Liver (tissue), 9 donors: ENCODE measurements around the gene GIPC1. TPM values are rescaled to one million over a fixed set of nuclear protein-coding genes. Genes with fewer than 3 reads are reported as not detected.

Experiments used
- DNase-seq: peaks from one replicate; pipeline ENCODE4 v3.0.0-alpha.2; 2017; ENCODE audit warnings: low spot score
- H3K27ac ChIP-seq, 2 donors: one replicate each; pipeline ENCODE4 v1.7.0; 2013; ENCODE audit warnings: inconsistent platforms in 2 of 2, low read length in 2 of 2, control low read depth in 1 of 2, low read depth in 1 of 2, mild to moderate bottlenecking in 1 of 2
- H3K27me3 ChIP-seq, 4 donors: one replicate each; pipeline versions ENCODE4 v1.6.1 to v1.7.0; 2013; ENCODE audit warnings: low read length in 3 of 4, inconsistent platforms in 1 of 4, mild to moderate bottlenecking in 1 of 4, moderate library complexity in 1 of 4; ENCODE audit not compliant: control insufficient read depth in 4 of 4, insufficient read depth in 4 of 4
- H3K36me3 ChIP-seq, 4 donors: one replicate each; pipeline versions ENCODE4 v1.6.1 to v1.7.0; 2013; ENCODE audit warnings: low read length in 3 of 4, mild to moderate bottlenecking in 3 of 4, low read depth in 1 of 4, moderate library complexity in 1 of 4; ENCODE audit not compliant: control insufficient read depth in 4 of 4, insufficient read depth in 3 of 4
- H3K4me1 ChIP-seq, 4 donors: one replicate each; pipeline versions ENCODE4 v1.6.1 to v1.7.0; 2013; ENCODE audit warnings: low read length in 3 of 4, mild to moderate bottlenecking in 3 of 4, moderate library complexity in 1 of 4; ENCODE audit not compliant: control insufficient read depth in 4 of 4, insufficient read depth in 4 of 4
- H3K4me3 ChIP-seq, 3 donors: one replicate each; pipeline versions ENCODE4 v1.6.1 to v1.7.0; 2013; ENCODE audit warnings: low read length in 3 of 3, control low read depth in 1 of 3, low read depth in 1 of 3, mild to moderate bottlenecking in 1 of 3
- H3K9ac ChIP-seq, 2 donors: one replicate each; pipeline ENCODE4 v1.7.0; 2013; ENCODE audit warnings: low read length in 2 of 2, mild to moderate bottlenecking in 2 of 2, moderate library complexity in 2 of 2, control low read depth in 1 of 2, low read depth in 1 of 2
- H3K9me3 ChIP-seq, 4 donors: one replicate each; pipeline versions ENCODE4 v1.6.1 to v1.7.0; 2013; ENCODE audit warnings: low read length in 3 of 4; ENCODE audit not compliant: control insufficient read depth in 4 of 4
- EGR1 ChIP-seq, 2 donors: IDR thresholded peaks; 2 replicates each; pipeline ENCODE4 v1.6.1; 2016 to 2018; ENCODE audit warnings: antibody characterized with exemption in 2 of 2, low read depth in 2 of 2
- FOXA1 ChIP-seq: IDR thresholded peaks from 2 replicates; pipeline ENCODE4 v1.6.1; 2016; ENCODE audit warnings: antibody characterized with exemption
- FOXA2 ChIP-seq: IDR thresholded peaks from 2 replicates; pipeline ENCODE4 v1.6.1; 2016; ENCODE audit warnings: antibody characterized with exemption
- GABPA ChIP-seq, 2 donors: IDR thresholded peaks in 1 of 2; conservative IDR thresholded peaks in 1 of 2; 2 replicates each; pipeline ENCODE4 v1.6.1; 2016; ENCODE audit warnings: antibody characterized with exemption in 2 of 2, mild to moderate bottlenecking in 1 of 2, moderate library complexity in 1 of 2
- HNF4A ChIP-seq, 2 donors: conservative IDR thresholded peaks; 2 replicates each; pipeline ENCODE4 v1.6.1; 2016; ENCODE audit warnings: antibody characterized with exemption in 2 of 2, mild to moderate bottlenecking in 2 of 2
- HNF4G ChIP-seq: IDR thresholded peaks from 2 replicates; pipeline ENCODE4 v1.6.1; 2016; ENCODE audit warnings: antibody characterized with exemption
- JUND ChIP-seq, 2 donors: IDR thresholded peaks; 2 replicates each; pipeline ENCODE4 v1.6.1; 2016; ENCODE audit warnings: antibody characterized with exemption in 2 of 2
- NR2F2 ChIP-seq: IDR thresholded peaks from 2 replicates; pipeline ENCODE4 v1.6.1; 2016; ENCODE audit warnings: antibody characterized with exemption
- RAD21 ChIP-seq, 2 donors: IDR thresholded peaks; 2 replicates each; pipeline ENCODE4 v1.6.1; 2016; ENCODE audit warnings: antibody characterized with exemption in 2 of 2, mild to moderate bottlenecking in 2 of 2
- RXRA ChIP-seq, 2 donors: IDR thresholded peaks; 2 replicates each; pipeline ENCODE4 v1.6.1; 2017 to 2018; ENCODE audit warnings: antibody characterized with exemption in 2 of 2, mild to moderate bottlenecking in 1 of 2
- SP1 ChIP-seq: IDR thresholded peaks from 2 replicates; pipeline ENCODE4 v1.6.1; 2018; ENCODE audit warnings: antibody characterized with exemption, mild to moderate bottlenecking
- YY1 ChIP-seq: IDR thresholded peaks from 2 replicates; pipeline ENCODE4 v1.6.1; 2016; ENCODE audit warnings: antibody characterized with exemption, mild to moderate bottlenecking
- WGBS: extraction: QIAGEN DNeasy Blood & Tissue Kit; methylation state at CpG from one replicate; pipeline ENCODE4 v1.1.7; 2013; 5-methylcytosine and 5-hydroxymethylcytosine counted together
- polyA plus RNA-seq, 2 donors: library from polyadenylated mRNA; stranded (reverse) in 1 of 2; unstranded in 1 of 2; fragments of 200-250 nt in 1 of 2; fragments of >200 nt in 1 of 2; fragmentation: Nextera tagmentation in 1 of 2; extraction: Ambion mirVana in 1 of 2; gene quantifications; one replicate each; pipeline versions ENCODE4 v1.2.1 to v1.2.3, GENCODE V29; 2013 to 2015
- total RNA-seq, 2 donors: library from RNA; depleted of rRNA; stranded (reverse); fragments of >200 nt; gene quantifications; one replicate each; pipeline ENCODE4 v1.2.3, GENCODE V29; 2014
- TF ChIP-seq, protein P1 (sequence below): IDR thresholded peaks from 2 replicates; pipeline ENCODE4 v1.6.1; 2016; ENCODE audit warnings: antibody characterized with exemption, mild to moderate bottlenecking
- TF ChIP-seq, protein P2 (sequence below): fragments of 150-350 bp; IDR thresholded peaks from 2 replicates; pipeline ENCODE4 v1.5.1; 2017; ENCODE audit warnings: improper control_type of control experiment, low read depth, low read length; ENCODE audit not compliant: missing input control
- TF ChIP-seq, protein P3 (sequence below): IDR thresholded peaks from 2 replicates; pipeline ENCODE4 v1.6.1; 2016; ENCODE audit warnings: antibody characterized with exemption
- TF ChIP-seq, protein P4 (sequence below): IDR thresholded peaks from 2 replicates; pipeline ENCODE4 v1.6.1; 2016; ENCODE audit warnings: antibody characterized with exemption
- donor health status: healthy.
- donor health status: healthy.
- donor health status: healthy.
- donor health status: healthy.
- donor health status: healthy.

The GIPC1 gene
- total and polyA plus RNA-seq, 4 donors = 18.4 to 34.5 (median 25.5) TPM

DNA sequence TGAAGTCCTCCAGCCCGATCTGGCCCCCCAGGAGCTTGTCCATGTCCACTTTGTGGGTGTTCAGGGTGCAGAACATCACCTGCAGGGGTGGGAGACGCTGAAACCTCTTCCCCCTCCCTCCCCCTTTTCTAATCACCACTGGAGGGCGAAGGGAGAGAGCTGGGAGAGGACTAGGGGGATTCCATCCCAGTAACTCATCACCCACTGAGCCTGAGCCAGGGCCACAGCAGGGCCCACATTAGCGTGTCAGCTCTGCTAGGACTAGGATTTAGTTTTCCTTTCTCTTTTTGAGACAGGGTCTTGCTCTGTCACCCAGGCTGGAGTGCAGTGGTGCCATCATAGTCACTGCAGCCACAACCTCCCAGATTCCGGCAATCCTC, 15.2 kb downstream of the GIPC1 start (continued):
- TF ChIP-seq, protein P1, sequence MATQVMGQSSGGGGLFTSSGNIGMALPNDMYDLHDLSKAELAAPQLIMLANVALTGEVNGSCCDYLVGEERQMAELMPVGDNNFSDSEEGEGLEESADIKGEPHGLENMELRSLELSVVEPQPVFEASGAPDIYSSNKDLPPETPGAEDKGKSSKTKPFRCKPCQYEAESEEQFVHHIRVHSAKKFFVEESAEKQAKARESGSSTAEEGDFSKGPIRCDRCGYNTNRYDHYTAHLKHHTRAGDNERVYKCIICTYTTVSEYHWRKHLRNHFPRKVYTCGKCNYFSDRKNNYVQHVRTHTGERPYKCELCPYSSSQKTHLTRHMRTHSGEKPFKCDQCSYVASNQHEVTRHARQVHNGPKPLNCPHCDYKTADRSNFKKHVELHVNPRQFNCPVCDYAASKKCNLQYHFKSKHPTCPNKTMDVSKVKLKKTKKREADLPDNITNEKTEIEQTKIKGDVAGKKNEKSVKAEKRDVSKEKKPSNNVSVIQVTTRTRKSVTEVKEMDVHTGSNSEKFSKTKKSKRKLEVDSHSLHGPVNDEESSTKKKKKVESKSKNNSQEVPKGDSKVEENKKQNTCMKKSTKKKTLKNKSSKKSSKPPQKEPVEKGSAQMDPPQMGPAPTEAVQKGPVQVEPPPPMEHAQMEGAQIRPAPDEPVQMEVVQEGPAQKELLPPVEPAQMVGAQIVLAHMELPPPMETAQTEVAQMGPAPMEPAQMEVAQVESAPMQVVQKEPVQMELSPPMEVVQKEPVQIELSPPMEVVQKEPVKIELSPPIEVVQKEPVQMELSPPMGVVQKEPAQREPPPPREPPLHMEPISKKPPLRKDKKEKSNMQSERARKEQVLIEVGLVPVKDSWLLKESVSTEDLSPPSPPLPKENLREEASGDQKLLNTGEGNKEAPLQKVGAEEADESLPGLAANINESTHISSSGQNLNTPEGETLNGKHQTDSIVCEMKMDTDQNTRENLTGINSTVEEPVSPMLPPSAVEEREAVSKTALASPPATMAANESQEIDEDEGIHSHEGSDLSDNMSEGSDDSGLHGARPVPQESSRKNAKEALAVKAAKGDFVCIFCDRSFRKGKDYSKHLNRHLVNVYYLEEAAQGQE = no peak

DNA sequence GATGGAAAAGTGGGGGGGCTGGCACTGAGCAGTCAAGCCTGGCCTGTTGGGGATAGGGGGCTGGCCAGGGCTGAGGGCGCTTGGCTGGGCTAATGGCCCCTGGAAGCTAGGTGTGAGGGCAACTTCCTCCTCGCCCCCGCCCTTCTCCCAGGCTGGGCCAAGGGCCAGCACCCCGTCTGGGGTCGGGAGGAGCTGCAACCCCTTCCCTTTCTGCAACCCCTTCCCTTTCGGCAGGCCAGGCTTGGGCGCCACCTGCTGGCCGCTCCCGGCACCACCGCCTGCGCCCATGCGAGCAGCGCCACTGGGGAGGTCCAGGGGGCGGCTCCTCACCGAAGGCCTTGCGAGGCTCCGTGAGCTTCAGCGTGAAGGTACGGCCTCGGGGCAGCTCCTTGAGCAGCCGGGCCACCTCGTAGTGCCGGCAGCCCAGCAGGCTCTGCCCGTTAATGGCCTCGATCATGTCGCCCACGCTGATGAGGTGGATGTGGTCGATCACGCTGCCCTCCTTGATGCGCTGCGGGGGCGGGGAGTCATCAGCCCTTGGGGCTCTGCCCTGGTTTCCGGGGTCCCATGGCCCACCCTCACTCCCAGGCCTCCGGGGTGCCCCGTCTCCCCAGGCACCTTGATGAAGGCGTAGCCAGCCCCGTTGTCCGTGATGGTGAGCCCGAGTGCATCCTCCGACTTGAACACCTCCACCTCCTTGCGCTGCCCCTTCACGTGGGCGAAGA, 15.8 kb downstream of the GIPC1 start:
- no peaks in the 10 kb centered on the region for H3K27me3 ChIP-seq
- DNase-seq = peak; percentile 75
- no peak overlapping the region for H3K9ac ChIP-seq
- H3K4me1 ChIP-seq = peaks cover 0 to 2% (median 2%) of the 10 kb centered on the region in 4 donors
- no peaks in the 10 kb centered on the region for H3K9me3 ChIP-seq
- WGBS = 78% methylated on average over 43 of the region's 43 CpGs
- TF ChIP-seq YY1 = no peak
- TF ChIP-seq RAD21 (IDR thresholded peaks at IDR 0.05) = peak; percentile 20 to 68
- TF ChIP-seq, protein P2, sequence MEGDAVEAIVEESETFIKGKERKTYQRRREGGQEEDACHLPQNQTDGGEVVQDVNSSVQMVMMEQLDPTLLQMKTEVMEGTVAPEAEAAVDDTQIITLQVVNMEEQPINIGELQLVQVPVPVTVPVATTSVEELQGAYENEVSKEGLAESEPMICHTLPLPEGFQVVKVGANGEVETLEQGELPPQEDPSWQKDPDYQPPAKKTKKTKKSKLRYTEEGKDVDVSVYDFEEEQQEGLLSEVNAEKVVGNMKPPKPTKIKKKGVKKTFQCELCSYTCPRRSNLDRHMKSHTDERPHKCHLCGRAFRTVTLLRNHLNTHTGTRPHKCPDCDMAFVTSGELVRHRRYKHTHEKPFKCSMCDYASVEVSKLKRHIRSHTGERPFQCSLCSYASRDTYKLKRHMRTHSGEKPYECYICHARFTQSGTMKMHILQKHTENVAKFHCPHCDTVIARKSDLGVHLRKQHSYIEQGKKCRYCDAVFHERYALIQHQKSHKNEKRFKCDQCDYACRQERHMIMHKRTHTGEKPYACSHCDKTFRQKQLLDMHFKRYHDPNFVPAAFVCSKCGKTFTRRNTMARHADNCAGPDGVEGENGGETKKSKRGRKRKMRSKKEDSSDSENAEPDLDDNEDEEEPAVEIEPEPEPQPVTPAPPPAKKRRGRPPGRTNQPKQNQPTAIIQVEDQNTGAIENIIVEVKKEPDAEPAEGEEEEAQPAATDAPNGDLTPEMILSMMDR = peak; percentile 53
- no peak for TF ChIP-seq HNF4A (conservative IDR thresholded peaks at IDR 0.05)
- no peak for TF ChIP-seq GABPA (IDR thresholded peaks at IDR 0.05 in 1 of 2, conservative IDR thresholded peaks at IDR 0.05 in 1 of 2)
- no peak overlapping the region for H3K27ac ChIP-seq
- peaks cover 2 to 16% (median 5%) of the 10 kb centered on the region in 4 donors for H3K36me3 ChIP-seq
- H3K4me3 ChIP-seq = no peak overlapping the region

DNA sequence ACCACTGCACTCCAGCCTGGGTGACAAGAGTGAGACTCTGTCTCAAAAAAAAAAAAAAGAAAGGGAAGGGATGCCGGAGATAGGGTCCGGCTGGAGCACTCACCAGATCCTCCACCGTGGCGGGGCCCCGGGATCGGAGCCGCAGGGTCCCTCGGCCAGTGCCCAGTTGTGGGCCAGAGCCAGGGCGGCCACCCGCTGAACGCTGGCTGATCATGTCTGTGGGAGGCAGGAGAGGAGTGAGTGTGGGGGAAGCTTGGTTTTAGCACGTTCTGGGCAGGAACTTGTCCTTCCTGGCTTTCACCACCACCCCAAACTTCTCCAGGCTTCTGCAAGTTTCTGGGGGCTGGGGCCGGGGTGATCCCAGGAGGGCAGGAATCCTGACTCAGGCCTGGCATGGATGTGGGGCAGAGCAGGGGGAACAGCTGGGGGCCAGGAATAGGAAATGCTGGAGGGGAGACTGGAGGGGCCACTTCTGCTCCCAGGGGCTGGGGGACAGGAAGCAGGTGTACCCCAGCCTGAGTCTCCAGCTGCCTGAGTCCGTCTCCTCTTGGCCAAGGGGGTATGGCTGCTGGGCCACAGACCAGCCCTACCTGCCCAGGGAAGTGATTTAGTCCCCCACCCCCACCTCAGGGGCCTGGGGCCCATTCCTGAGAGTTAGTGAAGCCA, 16.5 kb downstream of the GIPC1 start:
- TF ChIP-seq FOXA1 = no peak
- no peak for TF ChIP-seq RAD21 (IDR thresholded peaks at IDR 0.05)
- TF ChIP-seq HNF4G = no peak
- TF ChIP-seq, protein P3, sequence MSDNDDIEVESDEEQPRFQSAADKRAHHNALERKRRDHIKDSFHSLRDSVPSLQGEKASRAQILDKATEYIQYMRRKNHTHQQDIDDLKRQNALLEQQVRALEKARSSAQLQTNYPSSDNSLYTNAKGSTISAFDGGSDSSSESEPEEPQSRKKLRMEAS = no peak
- no peak for TF ChIP-seq GABPA (IDR thresholded peaks at IDR 0.05 in 1 of 2, conservative IDR thresholded peaks at IDR 0.05 in 1 of 2)
- TF ChIP-seq HNF4A (conservative IDR thresholded peaks at IDR 0.05) = no peak
- TF ChIP-seq RXRA (IDR thresholded peaks at IDR 0.05) = no peak
- TF ChIP-seq, protein P1 = no peak
- no peak for TF ChIP-seq YY1
- TF ChIP-seq, protein P2 = no peak
- no peak for TF ChIP-seq NR2F2
- TF ChIP-seq JUND (IDR thresholded peaks at IDR 0.05) = no peak
- no peak for TF ChIP-seq FOXA2
- TF ChIP-seq SP1 = no peak
- TF ChIP-seq, protein P4, sequence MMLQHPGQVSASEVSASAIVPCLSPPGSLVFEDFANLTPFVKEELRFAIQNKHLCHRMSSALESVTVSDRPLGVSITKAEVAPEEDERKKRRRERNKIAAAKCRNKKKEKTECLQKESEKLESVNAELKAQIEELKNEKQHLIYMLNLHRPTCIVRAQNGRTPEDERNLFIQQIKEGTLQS = no peak
- no peak for TF ChIP-seq EGR1 (IDR thresholded peaks at IDR 0.05; ENCODE audit: low read depth in 2 of 2)
- 91% methylated on average over 14 of the region's 14 CpGs for WGBS
- H3K4me3 ChIP-seq = no peak overlapping the region

More for the DNA sequence above, 16.5 kb downstream of the GIPC1 start:
- Histone ChIP-seq H3K9me3 (no peaks in the 10 kb centered on the region), H3K9ac (no peak overlapping the region), H3K4me1 (peaks cover 0 to 5% (median 3%) of the 10 kb centered on the region in 4 donors), H3K27ac (no peak overlapping the region), H3K27me3 (no peaks in the 10 kb centered on the region), H3K36me3 (peaks cover 2 to 16% (median 5%) of the 10 kb centered on the region in 4 donors)
- DNase-seq = no peak
